Astrocyte of the spinal cord (primary cell): ENCODE results near the gene SH3RF3.

Experiments
- DNase-seq: peaks from one replicate; pipeline ENCODE4 v3.0.0; 2011; ENCODE audit warnings: low read depth, low spot score
- H3K4me3 ChIP-seq: 2 replicates; pipeline ENCODE4 v1.5.1; 2011; ENCODE audit warnings: low read depth, mild to moderate bottlenecking, low read length, moderate library complexity
- CTCF ChIP-seq: IDR thresholded peaks from 2 replicates; pipeline ENCODE4 v1.5.1; 2012; ENCODE audit warnings: low read depth, mild to moderate bottlenecking, low read length, inconsistent platforms
- in situ Hi-C: cut with HindIII; loops from 2 replicates; pipeline ENCODE4 v1.10.0; 2017; ENCODE audit warnings: low sequenced_read_pairs

The SH3RF3 gene

GRCh38 chr2:109528811-109529501, 400.0 kb downstream of the SH3RF3 start:
- no peak overlapping the region for H3K4me3 ChIP-seq

GRCh38 chr2:109529532-109530449, 400.8 kb downstream of the SH3RF3 start:
- in situ Hi-C loops, result no loop called here

More at GRCh38 chr2:109528811-109529501, 400.0 kb downstream of the SH3RF3 start:
- DNase-seq, result no peak
- no peak for TF ChIP-seq CTCF
- in situ Hi-C loops, result no loop called here

GRCh38 chr2:109530712-109531111, 401.7 kb downstream of the SH3RF3 start:
- H3K4me3 ChIP-seq, result no peak overlapping the region
- no peak for TF ChIP-seq CTCF
- in situ Hi-C loops, result no loop called here
- no peak for DNase-seq

More at GRCh38 chr2:109529532-109530449, 400.8 kb downstream of the SH3RF3 start:
- H3K4me3 ChIP-seq, result no peak overlapping the region
- no peak for DNase-seq
- no peak for TF ChIP-seq CTCF

- DNase-seq, result no peak
- TF ChIP-seq CTCF, result no peak
- in situ Hi-C loops, result no loop called here
- no peak overlapping the region for H3K4me3 ChIP-seq
These were observed 402.2 kb downstream of the SH3RF3 start for GRCh38 chr2:109531221-109531620.

GRCh38 chr2:109531896-109532727, 403.1 kb downstream of the SH3RF3 start:
- no peak overlapping the region for H3K4me3 ChIP-seq
- in situ Hi-C loops, result no loop called here
- DNase-seq, result no peak
- no peak for TF ChIP-seq CTCF

- in situ Hi-C loops, result no loop called here
- no peak for TF ChIP-seq CTCF
These were observed 403.7 kb downstream of the SH3RF3 start for GRCh38 chr2:109532728-109533076.

More at GRCh38 chr2:109532728-109533076, 403.7 kb downstream of the SH3RF3 start:
- H3K4me3 ChIP-seq, result no peak overlapping the region
- no peak for DNase-seq
